Bronchial epithelial cell (primary cell): Measurements from ENCODE around the gene MYO6. TPM values are rescaled to one million over a fixed set of nuclear protein-coding genes. Genes with fewer than 3 reads are reported as not detected.

Source experiments
- DNase-seq: peaks from one replicate; pipeline ENCODE4 v3.0.0-alpha.2; 2010; ENCODE audit warnings: low read depth
- FAIRE-seq: peaks from 2 replicates; lab custom pipeline; 2011; peaks lifted over from hg19 to GRCh38; lab: Jason Lieb, UNC
- H3K27me3 ChIP-seq: 2 replicates; pipeline ENCODE4 v1.5.1; 2011; ENCODE audit warnings: low read length; ENCODE audit not compliant: control insufficient read depth, insufficient read depth
- H3K36me3 ChIP-seq: 2 replicates; pipeline ENCODE4 v1.5.1; 2011; ENCODE audit warnings: low read length; ENCODE audit not compliant: control insufficient read depth, insufficient read depth
- H3K4me3 ChIP-seq: 2 replicates; pipeline ENCODE4 v1.5.1; 2011; ENCODE audit warnings: mild to moderate bottlenecking, low read depth, low read length, control low read depth
- total RNA-seq: library from RNA; depleted of rRNA; stranded (reverse); fragments of >200 nt; gene quantifications from 2 replicates; pipeline ENCODE4 v1.2.1, GENCODE V29; 2014
- TF ChIP-seq, protein P1 (sequence below): IDR thresholded peaks from 2 replicates; pipeline ENCODE4 v1.5.1; 2011; ENCODE audit warnings: mild to moderate bottlenecking, moderate library complexity, low read length, control low read depth, inconsistent platforms; ENCODE audit not compliant: insufficient read depth, severe bottlenecking

Gene MYO6
- total RNA-seq, 1 donor from 2014 or later, result 13.7 TPM

DNA sequence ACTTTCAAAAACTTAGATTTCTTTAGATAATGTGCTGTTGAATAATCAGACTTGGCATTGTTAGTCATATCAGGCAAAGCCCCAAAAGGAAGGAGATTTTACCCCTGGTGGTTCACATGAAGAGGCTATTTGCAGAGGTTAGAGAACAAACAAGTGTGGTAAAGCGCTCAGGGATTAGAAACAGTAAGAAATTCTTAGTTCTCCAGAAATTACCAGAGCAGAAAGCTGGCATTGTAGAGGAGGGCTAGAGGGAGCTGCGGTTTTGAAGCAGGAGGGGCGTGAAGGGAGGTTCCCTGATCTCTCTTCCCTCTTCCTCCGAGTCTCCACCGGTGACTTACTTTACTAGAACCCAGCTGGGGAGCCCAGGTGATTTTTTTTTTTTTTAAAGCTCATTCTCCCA, 10.2 kb downstream of the MYO6 start:
- TF ChIP-seq, protein P1, sequence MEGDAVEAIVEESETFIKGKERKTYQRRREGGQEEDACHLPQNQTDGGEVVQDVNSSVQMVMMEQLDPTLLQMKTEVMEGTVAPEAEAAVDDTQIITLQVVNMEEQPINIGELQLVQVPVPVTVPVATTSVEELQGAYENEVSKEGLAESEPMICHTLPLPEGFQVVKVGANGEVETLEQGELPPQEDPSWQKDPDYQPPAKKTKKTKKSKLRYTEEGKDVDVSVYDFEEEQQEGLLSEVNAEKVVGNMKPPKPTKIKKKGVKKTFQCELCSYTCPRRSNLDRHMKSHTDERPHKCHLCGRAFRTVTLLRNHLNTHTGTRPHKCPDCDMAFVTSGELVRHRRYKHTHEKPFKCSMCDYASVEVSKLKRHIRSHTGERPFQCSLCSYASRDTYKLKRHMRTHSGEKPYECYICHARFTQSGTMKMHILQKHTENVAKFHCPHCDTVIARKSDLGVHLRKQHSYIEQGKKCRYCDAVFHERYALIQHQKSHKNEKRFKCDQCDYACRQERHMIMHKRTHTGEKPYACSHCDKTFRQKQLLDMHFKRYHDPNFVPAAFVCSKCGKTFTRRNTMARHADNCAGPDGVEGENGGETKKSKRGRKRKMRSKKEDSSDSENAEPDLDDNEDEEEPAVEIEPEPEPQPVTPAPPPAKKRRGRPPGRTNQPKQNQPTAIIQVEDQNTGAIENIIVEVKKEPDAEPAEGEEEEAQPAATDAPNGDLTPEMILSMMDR, result no peak
- Histone ChIP-seq H3K36me3 (peaks cover 1% of the 10 kb centered on the region), H3K4me3 (no peak overlapping the region), H3K27me3 (no peaks in the 10 kb centered on the region)
- FAIRE-seq, result no peak
- no peak for DNase-seq

DNA sequence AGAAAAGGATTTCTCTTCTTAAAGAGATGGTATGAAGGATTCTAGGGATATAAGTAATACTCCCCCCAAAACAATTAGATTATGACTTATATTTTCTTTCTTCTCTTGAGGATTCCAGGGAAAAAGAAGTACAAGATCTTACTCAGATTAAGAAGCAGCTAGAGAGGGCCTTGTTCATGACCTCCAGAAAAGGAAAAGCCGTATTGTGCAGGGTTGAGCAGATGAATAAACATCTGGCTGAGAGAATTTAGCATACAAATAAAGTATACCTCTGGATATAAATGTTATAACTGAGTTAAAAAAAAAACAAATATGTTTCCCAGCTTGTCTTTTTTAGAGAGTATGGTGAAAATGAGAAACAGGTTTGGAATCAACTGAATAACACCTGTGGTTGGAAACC, 11.3 kb downstream of the MYO6 start:
- no peak for FAIRE-seq
- H3K4me3 ChIP-seq, result no peak overlapping the region
- peaks cover 1% of the 10 kb centered on the region for H3K36me3 ChIP-seq
- TF ChIP-seq, protein P1, result no peak
- H3K27me3 ChIP-seq, result no peaks in the 10 kb centered on the region
- DNase-seq, result no peak

DNA sequence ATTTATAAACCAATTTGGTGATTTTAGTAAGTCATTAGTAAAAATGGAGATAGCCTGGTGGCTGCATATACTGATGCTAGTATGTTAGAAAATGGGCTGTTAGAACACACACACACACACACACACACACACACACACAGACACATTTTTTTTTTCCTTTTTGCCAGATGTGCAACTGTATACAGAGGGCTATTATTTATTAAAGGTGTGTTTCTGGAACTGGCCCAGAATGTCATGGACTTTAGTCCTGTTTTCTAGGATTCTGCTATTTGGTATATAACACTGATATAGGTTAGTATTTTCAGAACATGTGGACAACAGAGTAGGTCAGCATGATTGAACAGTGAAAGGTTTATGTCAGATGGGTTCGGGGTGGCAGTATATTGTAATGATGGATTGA, 12.4 kb downstream of the MYO6 start:
- TF ChIP-seq, protein P1, result no peak
- FAIRE-seq (no peak), DNase-seq (no peak)
- no peaks in the 10 kb centered on the region for H3K27me3 ChIP-seq
- H3K36me3 ChIP-seq, result peaks cover 1% of the 10 kb centered on the region
- no peak overlapping the region for H3K4me3 ChIP-seq

DNA sequence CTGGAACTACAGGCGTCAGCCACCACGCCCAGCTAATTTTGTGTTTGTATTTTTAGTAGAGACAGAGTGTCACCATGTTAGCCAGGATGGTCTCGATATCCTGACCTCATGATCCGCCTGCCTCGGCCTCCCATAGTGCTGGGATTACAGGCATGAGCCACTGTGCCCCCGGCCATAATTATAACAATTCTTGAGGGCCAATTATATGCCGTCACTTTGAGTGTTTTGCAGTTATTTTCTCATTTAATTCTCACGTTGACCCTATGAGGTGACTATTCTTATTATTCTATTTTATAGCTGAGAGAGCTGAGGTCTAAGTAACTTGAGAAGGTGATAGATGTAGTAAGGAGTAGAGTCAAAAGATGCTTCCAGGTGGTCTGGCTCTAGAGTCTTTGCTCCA, 13.0 kb downstream of the MYO6 start:
- Histone ChIP-seq H3K4me3 (no peak overlapping the region), H3K36me3 (peaks cover 1% of the 10 kb centered on the region), H3K27me3 (no peaks in the 10 kb centered on the region)
- no peak for DNase-seq
- no peak for FAIRE-seq
- TF ChIP-seq, protein P1, result no peak

DNA sequence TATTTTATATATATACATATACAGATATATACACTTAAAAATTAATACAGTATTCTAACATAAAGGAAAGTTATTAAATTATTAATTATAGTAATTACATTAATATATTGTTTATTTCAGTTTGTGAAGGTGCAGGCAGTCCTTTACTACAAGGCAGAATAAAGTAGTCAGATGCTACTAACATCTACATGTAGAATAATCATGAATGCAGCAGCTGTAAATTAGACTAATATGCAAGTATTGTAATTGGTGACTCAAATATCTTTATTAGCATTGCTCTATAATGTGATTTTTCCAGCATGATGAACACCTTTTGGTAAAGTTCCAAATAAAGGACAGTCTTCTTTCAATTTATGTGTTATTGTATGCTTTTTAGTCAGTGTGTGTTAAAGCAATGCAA, 17.3 kb downstream of the MYO6 start:
- FAIRE-seq, result no peak
- Histone ChIP-seq H3K27me3 (no peaks in the 10 kb centered on the region), H3K4me3 (no peak overlapping the region), H3K36me3 (peaks cover 1% of the 10 kb centered on the region)
- no peak for DNase-seq
- TF ChIP-seq, protein P1, result no peak

DNA sequence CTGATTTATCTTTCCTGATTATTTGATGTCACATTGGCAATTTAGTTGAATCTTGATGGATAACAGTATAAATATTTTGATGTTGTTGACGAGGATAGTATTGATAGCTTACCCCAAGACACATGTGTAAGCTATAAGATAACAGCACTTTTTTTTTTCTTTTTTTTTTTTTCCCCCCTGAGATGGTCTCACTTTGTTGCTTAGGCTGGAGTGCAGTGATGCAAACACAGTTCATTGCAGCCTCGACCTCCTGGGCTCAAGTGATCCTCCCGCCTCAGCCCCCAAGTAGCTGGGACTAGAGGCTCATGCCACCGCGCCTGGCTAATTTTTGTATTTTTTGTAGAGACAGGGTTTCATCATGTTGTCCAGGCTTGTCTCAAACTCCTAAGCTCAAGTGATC, 21.8 kb downstream of the MYO6 start:
- H3K4me3 ChIP-seq, result no peak overlapping the region
- H3K36me3 ChIP-seq, result no peaks in the 10 kb centered on the region
- TF ChIP-seq, protein P1, result no peak
- no peaks in the 10 kb centered on the region for H3K27me3 ChIP-seq
- FAIRE-seq (no peak), DNase-seq (no peak)
